ENCODE results near the gene BHLHE40. TPM values are rescaled to one million over a fixed set of nuclear protein-coding genes. Genes with fewer than 3 reads are reported as not detected.

BHLHE40 gene
- total and polyA plus RNA-seq, 2 of the 13 experiments (the other 11 are each of a cell fraction or from before 2014, with no cell fraction given): 1.8 to 51.0 TPM

GRCh38 chr3:4985330-4986174 is 6.3 kb downstream of the BHLHE40 start (continued):
- TF ChIP-seq STAT6 (CRISPR knock-in tag; IDR thresholded peaks at IDR 0.05; ENCODE audit: borderline replicate concordance) (0 out of 2 replicates have a peak, but pooled peaks have one; percentile 59), KLF9 (CRISPR knock-in tag; IDR thresholded peaks at IDR 0.05; ENCODE audit: low read depth) (no peak), ZMAT5 (CRISPR knock-in tag; IDR thresholded peaks at IDR 0.05; ENCODE audit: borderline replicate concordance, low read depth) (no peak), ZNF333 (CRISPR knock-in tag; IDR thresholded peaks at IDR 0.05; ENCODE audit: borderline replicate concordance) (no peak), ZNF282 (IDR thresholded peaks at IDR 0.05; ENCODE audit: partially characterized antibody) (no peak), CAMTA2 (CRISPR knock-in tag; IDR thresholded peaks at IDR 0.05; ENCODE audit: borderline replicate concordance) (no peak), RBM39 (IDR thresholded peaks at IDR 0.05; ENCODE audit: low read depth, low read length, poor library complexity, severe bottlenecking) (no peak), ZNF225 (CRISPR knock-in tag; IDR thresholded peaks at IDR 0.05) (no peak), ZNF768 (CRISPR knock-in tag; IDR thresholded peaks at IDR 0.05) (no peak), ZBTB37 (CRISPR knock-in tag; IDR thresholded peaks at IDR 0.05) (no peak), POLR2AphosphoS5 (IDR thresholded peaks at IDR 0.05; ENCODE audit: low read depth, low read length) (peak; percentile 62), ZNF281 (CRISPR knock-in tag; IDR thresholded peaks at IDR 0.05; ENCODE audit: borderline replicate concordance) (no peak), ZNF530 (CRISPR knock-in tag; IDR thresholded peaks at IDR 0.05; ENCODE audit: low read depth) (no peak), HOXA9 (CRISPR knock-in tag; IDR thresholded peaks at IDR 0.05; ENCODE audit: borderline replicate concordance) (no peak), SIN3A (IDR thresholded peaks at IDR 0.05; ENCODE audit: borderline replicate concordance, low read depth, low read length) (no peak), MAZ (IDR thresholded peaks at IDR 0.05; ENCODE audit: borderline replicate concordance, low read depth, low read length) (no peak), MAZ (CRISPR knock-in tag; IDR thresholded peaks at IDR 0.05; ENCODE audit: low read depth) (no peak), ZFP90 (CRISPR knock-in tag; IDR thresholded peaks at IDR 0.05; ENCODE audit: borderline replicate concordance) (no peak), SMAD9 (CRISPR knock-in tag; IDR thresholded peaks at IDR 0.05) (no peak), TFE3 (CRISPR knock-in tag; IDR thresholded peaks at IDR 0.05) (peak; percentile 63; the same call in 1 of the 2 replicates)
